D721Med (cell line): ENCODE measurements around the gene MTUS2.

ENCODE experiments used
- DNase-seq: peaks from one replicate; pipeline ENCODE4 v3.0.0; 2011; ENCODE audit warnings: low spot score; ENCODE audit not compliant: insufficient read length
- FAIRE-seq: peaks from 2 replicates; lab custom pipeline; 2011; peaks lifted over from hg19 to GRCh38; lab: Jason Lieb, UNC
- TF ChIP-seq, protein P1 (sequence below): IDR thresholded peaks from 2 replicates; pipeline ENCODE4 v1.5.1; 2012; ENCODE audit warnings: mild to moderate bottlenecking, control low read depth; ENCODE audit not compliant: insufficient read depth; ENCODE audit errors: missing control alignments

Gene MTUS2

DNA sequence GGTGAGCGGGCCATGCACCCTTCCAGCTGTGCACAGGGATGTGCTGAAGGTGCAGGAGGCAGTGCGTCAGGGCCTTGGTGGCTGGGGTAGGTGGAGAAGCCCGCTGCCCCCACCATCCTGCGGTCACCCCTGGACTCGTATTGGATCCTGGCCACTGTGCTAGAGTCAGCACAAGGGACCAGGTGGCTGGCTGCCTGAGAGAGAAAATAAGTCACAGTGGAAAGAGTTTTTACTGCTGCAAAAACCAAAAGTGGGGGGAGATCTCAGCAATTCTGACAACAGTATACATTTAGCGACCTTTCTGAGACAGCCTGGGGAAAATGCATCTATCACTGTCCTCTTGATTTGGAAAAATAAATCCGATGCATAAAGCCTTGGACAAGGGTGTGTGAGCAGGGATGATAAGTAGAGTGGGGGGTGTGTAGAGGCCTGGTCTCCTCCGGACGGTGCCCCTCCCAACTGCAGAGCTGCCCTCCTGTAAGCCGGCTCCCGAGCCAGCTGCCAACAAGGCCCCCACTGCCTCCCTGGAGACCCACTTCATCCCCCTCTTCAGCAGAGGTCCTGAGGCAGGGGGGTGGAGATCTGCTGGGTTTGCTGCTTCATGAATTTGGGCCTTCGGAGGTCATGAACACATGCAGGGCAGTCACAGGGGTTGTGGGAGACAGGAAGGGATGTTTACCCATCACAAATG is 691.1 kb downstream of the MTUS2 start:
- TF ChIP-seq, protein P1, sequence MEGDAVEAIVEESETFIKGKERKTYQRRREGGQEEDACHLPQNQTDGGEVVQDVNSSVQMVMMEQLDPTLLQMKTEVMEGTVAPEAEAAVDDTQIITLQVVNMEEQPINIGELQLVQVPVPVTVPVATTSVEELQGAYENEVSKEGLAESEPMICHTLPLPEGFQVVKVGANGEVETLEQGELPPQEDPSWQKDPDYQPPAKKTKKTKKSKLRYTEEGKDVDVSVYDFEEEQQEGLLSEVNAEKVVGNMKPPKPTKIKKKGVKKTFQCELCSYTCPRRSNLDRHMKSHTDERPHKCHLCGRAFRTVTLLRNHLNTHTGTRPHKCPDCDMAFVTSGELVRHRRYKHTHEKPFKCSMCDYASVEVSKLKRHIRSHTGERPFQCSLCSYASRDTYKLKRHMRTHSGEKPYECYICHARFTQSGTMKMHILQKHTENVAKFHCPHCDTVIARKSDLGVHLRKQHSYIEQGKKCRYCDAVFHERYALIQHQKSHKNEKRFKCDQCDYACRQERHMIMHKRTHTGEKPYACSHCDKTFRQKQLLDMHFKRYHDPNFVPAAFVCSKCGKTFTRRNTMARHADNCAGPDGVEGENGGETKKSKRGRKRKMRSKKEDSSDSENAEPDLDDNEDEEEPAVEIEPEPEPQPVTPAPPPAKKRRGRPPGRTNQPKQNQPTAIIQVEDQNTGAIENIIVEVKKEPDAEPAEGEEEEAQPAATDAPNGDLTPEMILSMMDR, result no peak
- FAIRE-seq, result no peak
- DNase-seq, result no peak

DNA sequence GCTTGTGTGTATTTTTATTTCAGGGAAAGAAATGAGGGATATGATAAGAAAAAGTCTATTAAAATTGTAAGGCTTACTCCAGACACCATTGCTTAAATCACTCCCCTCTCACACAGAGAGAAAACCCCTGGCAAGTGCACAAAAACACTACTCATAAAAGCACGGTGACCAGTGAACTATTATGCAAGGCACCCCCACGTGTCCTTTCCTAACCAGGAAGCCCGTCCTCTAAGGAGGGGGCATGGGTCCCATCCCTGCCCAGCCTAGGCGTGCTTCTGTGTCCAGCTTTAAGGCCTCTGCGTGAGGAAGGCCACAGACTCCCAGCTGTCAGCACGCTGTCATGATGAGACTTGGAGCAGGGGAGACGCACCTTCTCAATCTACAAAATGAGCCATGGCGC is 691.8 kb downstream of the MTUS2 start:
- TF ChIP-seq, protein P1, result no peak
- no peak for FAIRE-seq
- DNase-seq, result no peak

GRCh38 chr13:29513002-29513980 is 693.2 kb downstream of the MTUS2 start:
- no peak for DNase-seq

GRCh38 chr13:29513981-29514719 is 694.0 kb downstream of the MTUS2 start:
- DNase-seq (no peak), FAIRE-seq (no peak)
- TF ChIP-seq, protein P1, result no peak

More at GRCh38 chr13:29513002-29513980, 693.2 kb downstream of the MTUS2 start:
- no peak for FAIRE-seq
- TF ChIP-seq, protein P1, result no peak

DNA sequence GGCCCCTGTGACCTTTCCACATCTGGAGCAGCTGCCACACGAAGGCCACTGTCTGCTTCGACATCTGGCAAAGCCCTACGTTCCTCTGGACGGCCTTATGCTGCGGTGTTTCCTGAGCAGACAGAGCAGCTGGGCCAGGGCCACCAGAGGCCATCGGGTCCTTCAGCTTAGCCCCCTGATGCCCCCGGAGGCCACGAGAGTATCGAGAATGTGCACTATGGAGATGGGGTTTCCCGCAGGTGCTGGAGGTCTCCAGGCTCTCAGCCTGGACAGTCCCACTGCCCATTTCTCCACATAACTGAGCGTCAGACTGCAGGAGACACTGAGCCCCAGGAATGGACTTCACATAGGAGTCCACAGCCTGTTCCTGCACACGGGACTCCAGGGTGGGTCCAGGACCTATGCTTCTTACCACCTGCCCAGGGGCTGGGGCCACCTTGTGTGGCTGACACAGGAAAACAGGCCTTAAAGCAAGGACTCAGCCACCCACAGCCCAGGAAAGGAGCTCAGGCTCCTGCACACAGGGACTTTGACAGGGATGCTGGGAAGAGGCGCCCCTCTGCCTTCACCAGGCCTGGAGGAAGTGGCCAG is 694.7 kb downstream of the MTUS2 start:
- DNase-seq, result no peak
- TF ChIP-seq, protein P1, result no peak
- no peak for FAIRE-seq

- TF ChIP-seq, protein P1, result no peak
- DNase-seq (no peak), FAIRE-seq (no peak)
Observed at GRCh38 chr13:29515372-29515771, 695.2 kb downstream of the MTUS2 start.
